NCI-H345 (cell line): ENCODE data around the gene EGLN2.
"Not testable (repeated sequence)": the region's sequence is repeated elsewhere in the genome, so short reads cannot be mapped to it uniquely, and the experiment has no call there.

Experiments
- DNase-seq: peaks from one replicate; lab custom pipeline; 2025; lab: John Stamatoyannopoulos, UW

EGLN2 gene

GRCh38 chr19:40846722-40847121, 47.7 kb downstream of the EGLN2 start:
- DNase-seq: not testable (repeated sequence)

GRCh38 chr19:40850277-40850676, 51.3 kb downstream of the EGLN2 start, which contains the start of gene CYP2A6:
CYP2A6 (minus strand) TSS chr19:40850447; CDS start chr19:40850426, 21 bp downstream.
- not testable (repeated sequence) for DNase-seq

- DNase-seq: not testable (repeated sequence)
Observed at GRCh38 chr19:40852467-40853152, 53.6 kb downstream of the EGLN2 start.
